ENCODE data around the gene TGFA.

DNA sequence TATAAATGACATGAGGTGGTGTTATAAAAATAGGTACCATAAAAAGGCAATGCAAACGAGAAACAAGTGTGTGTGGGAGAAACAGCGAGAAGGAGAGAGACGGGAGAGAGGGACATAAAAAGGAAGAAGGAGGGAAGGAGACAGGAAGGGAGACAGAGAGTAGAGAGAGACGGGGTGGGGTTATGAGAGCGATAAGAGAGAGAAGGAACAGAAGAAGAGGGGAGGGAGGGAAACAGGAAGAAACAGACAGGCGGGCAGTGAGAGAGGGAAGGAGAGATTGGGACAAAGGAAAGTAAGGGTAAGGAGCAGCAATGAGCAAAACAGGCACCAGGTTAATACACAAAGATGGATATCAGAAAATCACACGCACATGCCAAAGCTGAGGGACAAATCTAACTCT, 83.7 kb downstream of the TGFA start:
- TF ChIP-seq, protein P1, sequence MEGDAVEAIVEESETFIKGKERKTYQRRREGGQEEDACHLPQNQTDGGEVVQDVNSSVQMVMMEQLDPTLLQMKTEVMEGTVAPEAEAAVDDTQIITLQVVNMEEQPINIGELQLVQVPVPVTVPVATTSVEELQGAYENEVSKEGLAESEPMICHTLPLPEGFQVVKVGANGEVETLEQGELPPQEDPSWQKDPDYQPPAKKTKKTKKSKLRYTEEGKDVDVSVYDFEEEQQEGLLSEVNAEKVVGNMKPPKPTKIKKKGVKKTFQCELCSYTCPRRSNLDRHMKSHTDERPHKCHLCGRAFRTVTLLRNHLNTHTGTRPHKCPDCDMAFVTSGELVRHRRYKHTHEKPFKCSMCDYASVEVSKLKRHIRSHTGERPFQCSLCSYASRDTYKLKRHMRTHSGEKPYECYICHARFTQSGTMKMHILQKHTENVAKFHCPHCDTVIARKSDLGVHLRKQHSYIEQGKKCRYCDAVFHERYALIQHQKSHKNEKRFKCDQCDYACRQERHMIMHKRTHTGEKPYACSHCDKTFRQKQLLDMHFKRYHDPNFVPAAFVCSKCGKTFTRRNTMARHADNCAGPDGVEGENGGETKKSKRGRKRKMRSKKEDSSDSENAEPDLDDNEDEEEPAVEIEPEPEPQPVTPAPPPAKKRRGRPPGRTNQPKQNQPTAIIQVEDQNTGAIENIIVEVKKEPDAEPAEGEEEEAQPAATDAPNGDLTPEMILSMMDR (IDR thresholded peaks at IDR 0.05): no peak
- TF ChIP-seq POLR2AphosphoS5 (IDR thresholded peaks at IDR 0.05) (no peak), POLR2A (IDR thresholded peaks at IDR 0.05) (no peak)
